Muscle of leg (tissue), 11 donors: ENCODE measurements around the gene MSANTD1. TPM values are rescaled to one million over a fixed set of nuclear protein-coding genes. Genes with fewer than 3 reads are reported as not detected.

ENCODE experiments used
- DNase-seq: peaks from one replicate; pipeline ENCODE4 v3.0.0; 2013
- H3K27ac ChIP-seq: one replicate; pipeline ENCODE4 v1.5.1; 2013; ENCODE audit warnings: mild to moderate bottlenecking, low read length, control low read depth
- H3K27me3 ChIP-seq: one replicate; pipeline ENCODE4 v1.6.1; 2013; ENCODE audit warnings: low read length; ENCODE audit not compliant: control insufficient read depth, insufficient read depth
- H3K36me3 ChIP-seq: one replicate; pipeline ENCODE4 v1.6.1; 2013; ENCODE audit warnings: low read length; ENCODE audit not compliant: control insufficient read depth, insufficient read depth
- H3K4me1 ChIP-seq: one replicate; pipeline ENCODE4 v1.6.1; 2013; ENCODE audit warnings: low read length; ENCODE audit not compliant: control insufficient read depth, insufficient read depth
- H3K4me3 ChIP-seq: one replicate; pipeline ENCODE4 v1.5.1; 2013; ENCODE audit warnings: low read length, control low read depth
- H3K9me3 ChIP-seq: replicated peaks from 2 replicates; pipeline ENCODE4 v1.6.1; 2013; ENCODE audit warnings: low read depth, low read length; ENCODE audit not compliant: control insufficient read depth
- WGBS: methylation state at CpG from one replicate; pipeline ENCODE4 v1.1.5; 2013; ENCODE audit warnings: missing lambda C conversion rate; ENCODE audit not compliant: insufficient coverage; 5-methylcytosine and 5-hydroxymethylcytosine counted together
- polyA plus RNA-seq, 8 donors: library from polyadenylated mRNA; unstranded; fragments of 120-200 nt; gene quantifications; one replicate each; pipeline versions ENCODE4 v1.2.1 to v1.2.3, GENCODE V29; 2013; ENCODE audit warnings: inconsistent platforms in 1 of 8, low replicate concordance in 1 of 8; ENCODE audit not compliant: insufficient read length in 8 of 8, insufficient read depth in 1 of 8
- total RNA-seq: library from RNA; stranded (reverse); fragments of 120-200 nt; gene quantifications from one replicate; pipeline ENCODE4 v1.2.4, GENCODE V29; 2013

MSANTD1 gene
- total and polyA plus RNA-seq, 9 donors = 0.25 to 0.89 (median 0.75) TPM

DNA sequence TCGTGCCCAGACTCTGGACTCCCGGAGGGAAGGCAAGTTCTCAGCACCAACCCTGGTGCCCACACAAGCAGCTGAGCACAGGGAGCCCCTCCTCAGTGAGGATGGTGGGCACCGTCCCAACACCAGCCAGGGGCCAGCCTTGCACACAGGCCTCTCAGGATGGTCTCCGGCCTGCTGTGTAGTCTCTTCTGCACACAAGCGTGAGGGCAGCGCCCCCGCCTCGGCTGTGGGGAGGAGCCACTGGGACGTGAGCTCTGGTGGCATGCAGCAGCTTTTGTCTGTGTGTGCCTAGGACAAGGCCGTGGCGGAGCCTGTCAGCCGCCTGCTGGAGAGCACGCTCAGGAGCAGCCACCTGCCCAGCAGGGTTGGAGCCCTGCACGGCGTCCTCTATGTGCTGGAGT, 16.1 kb upstream of the MSANTD1 start:
- no peak overlapping the region for H3K4me3 ChIP-seq
- 94% methylated on average over 15 of the region's 15 CpGs for whole genome bisulfite sequencing
- DNase-seq = no peak
- H3K9me3 ChIP-seq = no peaks in the 10 kb centered on the region
- H3K36me3 ChIP-seq = peaks cover 90% of the 10 kb centered on the region
- no peak overlapping the region for H3K27ac ChIP-seq
- H3K27me3 ChIP-seq = no peaks in the 10 kb centered on the region
- H3K4me1 ChIP-seq = peaks cover 12% of the 10 kb centered on the region

DNA sequence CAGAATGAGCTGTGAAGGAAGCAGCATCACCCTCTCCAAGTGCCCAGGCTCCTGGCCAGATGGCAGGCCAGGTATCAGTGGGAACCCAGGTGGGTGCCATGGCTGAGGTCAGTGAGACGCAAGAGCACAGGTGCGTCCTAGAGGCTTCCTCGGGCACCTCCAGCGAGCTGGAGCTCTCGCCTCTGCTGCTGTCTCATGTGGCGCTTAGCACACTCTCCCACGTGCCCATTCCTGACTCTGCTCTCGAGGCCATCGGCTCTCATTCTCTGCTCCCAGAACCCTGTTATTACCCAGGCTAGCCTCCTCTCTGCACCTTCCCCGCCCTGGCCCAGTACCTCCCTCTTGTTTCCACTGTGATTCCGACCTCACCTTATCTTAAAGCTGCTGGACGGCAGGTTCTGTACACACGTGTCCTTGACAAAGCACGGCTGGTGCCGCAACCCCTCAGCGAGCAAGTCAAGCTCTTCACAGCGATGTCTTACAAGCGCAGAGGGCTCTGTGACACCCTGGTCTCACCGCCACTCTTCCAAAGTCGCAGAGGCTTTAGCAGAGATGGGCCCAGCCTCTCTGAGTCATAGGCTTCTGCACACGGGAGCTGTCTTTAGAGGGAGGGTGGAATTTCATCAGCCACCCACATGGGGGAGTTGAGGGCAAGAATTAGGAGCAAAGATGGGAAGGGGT, 15.4 kb upstream of the MSANTD1 start:
- no peak overlapping the region for H3K4me3 ChIP-seq
- peaks cover 85% of the 10 kb centered on the region for H3K36me3 ChIP-seq
- H3K9me3 ChIP-seq = no peaks in the 10 kb centered on the region
- 91% methylated on average over 21 of the region's 21 CpGs for WGBS
- no peaks in the 10 kb centered on the region for H3K27me3 ChIP-seq
- H3K4me1 ChIP-seq = peaks cover 12% of the 10 kb centered on the region
- DNase-seq = no peak
- no peak overlapping the region for H3K27ac ChIP-seq

DNA sequence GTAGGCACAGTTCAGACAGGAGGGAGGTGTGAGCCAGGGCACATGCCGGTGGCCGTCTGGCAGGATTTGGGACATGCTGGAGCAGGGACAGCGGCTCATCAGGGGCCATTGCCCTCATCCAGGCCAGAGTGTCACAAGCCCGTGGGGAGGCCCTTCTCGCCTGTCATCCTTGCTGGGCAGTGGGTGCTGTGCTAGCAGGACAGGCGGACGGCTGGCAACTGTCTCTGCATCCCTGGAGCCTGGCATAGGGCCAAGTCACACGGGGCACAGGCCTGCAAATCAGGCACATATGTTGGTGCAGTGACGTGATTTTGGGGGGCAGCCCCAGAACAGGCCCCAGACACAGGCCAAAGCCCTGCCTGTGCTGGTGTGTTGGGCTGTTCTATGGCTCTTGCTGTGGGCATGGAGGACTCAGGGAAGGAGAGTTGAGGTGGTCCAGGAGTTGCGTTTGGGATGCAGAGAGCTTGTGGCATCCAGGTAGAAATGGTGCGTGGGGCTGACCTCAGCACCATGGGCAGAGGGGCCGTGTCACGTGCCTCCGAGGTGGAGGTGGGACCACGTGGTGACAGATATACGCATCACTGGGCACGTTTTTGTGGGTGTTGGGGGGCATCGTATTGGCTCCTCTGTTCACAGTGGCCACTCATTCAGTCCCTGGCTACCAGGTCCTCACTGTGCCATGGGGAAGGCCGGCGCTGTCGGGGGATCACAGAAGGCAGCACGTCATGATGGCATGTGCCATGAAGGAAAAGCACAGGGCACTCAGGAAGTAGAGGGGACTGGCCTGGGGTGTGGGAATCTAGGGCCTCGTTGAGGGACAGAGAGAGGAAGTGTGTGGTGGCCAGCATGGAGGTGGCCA, 14.6 kb upstream of the MSANTD1 start:
- Histone ChIP-seq H3K36me3 (peaks cover 83% of the 10 kb centered on the region), H3K9me3 (no peaks in the 10 kb centered on the region), H3K4me1 (peaks cover 20% of the 10 kb centered on the region), H3K4me3 (no peak overlapping the region), H3K27me3 (no peaks in the 10 kb centered on the region), H3K27ac (no peak overlapping the region)
- no peak for DNase-seq
- WGBS = 81% methylated on average over 23 of the region's 23 CpGs

DNA sequence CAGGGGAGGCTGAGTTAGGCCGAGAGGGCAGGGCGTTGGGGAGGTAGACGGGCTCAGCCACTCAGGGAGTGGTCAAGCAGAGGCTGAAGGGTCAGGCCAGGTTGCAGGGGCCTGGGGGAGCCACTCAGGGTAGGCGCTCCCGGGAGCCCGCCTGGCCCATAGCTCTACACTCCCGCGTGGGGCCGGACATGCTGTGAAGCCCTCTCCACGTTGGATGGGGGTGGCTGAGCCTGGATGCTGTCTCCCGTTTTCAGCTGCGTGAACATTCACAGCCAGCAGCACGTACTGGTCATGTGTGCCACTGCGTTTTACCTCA, 14.0 kb upstream of the MSANTD1 start:
- WGBS = 82% methylated on average over 14 of the region's 14 CpGs
- Histone ChIP-seq H3K4me1 (peaks cover 26% of the 10 kb centered on the region), H3K9me3 (no peaks in the 10 kb centered on the region), H3K4me3 (no peak overlapping the region), H3K27me3 (no peaks in the 10 kb centered on the region), H3K36me3 (peaks cover 83% of the 10 kb centered on the region), H3K27ac (no peak overlapping the region)
- no peak for DNase-seq

GRCh38 chr4:3235581-3235980, 13.4 kb upstream of the MSANTD1 start:
- DNase-seq = no peak
- H3K36me3 ChIP-seq = peaks cover 83% of the 10 kb centered on the region
- 89% methylated on average over 11 of the region's 11 CpGs for WGBS
- H3K27me3 ChIP-seq = no peaks in the 10 kb centered on the region
- H3K4me3 ChIP-seq = no peak overlapping the region
- peaks cover 32% of the 10 kb centered on the region for H3K4me1 ChIP-seq
- no peak overlapping the region for H3K27ac ChIP-seq
- H3K9me3 ChIP-seq = no peaks in the 10 kb centered on the region

DNA sequence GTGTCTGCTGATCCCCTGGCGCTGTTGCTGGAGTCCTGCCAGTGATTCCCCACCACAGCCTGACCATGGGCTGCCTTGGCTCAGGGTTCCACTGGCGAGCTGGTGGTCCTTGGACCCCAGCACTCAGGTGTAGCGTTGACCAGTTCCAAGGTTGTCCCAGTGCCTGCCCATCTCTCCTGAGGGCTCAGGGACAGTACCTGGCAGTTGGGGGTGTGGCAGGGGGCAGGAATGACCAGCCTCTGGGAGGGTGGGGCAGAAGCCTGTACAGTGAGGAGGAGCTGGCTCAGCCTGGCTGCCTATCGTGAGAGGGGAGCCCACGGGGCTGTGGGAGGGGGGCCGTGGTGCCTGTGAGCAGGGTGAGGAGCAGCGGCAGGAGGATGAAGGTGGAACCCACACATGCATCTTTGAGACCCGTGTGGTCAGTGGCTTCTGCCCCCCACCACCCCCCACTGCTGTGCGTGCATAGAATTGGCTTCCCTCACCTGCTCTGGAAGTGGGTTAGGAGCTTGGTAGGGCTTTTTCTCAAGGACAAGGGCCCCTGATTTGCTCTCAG, 12.6 kb upstream of the MSANTD1 start:
- DNase-seq = no peak
- Histone ChIP-seq H3K9me3 (no peaks in the 10 kb centered on the region), H3K36me3 (peaks cover 82% of the 10 kb centered on the region), H3K27ac (no peak overlapping the region), H3K27me3 (no peaks in the 10 kb centered on the region), H3K4me3 (no peak overlapping the region), H3K4me1 (peaks cover 40% of the 10 kb centered on the region)
- WGBS = 79% methylated on average over 6 of the region's 9 CpGs

DNA sequence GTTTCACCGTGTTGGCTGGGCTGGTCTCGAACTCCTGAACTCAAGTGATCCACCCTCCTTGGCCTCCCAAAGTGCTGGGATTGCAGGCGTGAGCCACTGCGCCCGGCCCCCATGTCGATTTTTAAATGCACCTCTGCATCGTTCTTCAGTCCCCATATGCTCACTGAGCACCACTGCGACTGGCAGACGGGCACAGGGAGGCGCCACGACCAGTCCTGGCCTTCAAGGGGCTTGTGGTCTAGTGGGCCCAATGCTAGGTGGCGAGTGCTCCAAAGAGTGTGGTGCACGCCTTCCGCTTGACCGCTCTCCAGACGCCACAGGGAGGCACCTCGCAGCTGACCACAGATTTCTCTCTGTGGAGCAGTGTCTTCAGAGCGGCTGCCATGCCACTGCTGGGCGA, 11.7 kb upstream of the MSANTD1 start:
- no peak overlapping the region for H3K4me3 ChIP-seq
- peaks cover 44% of the 10 kb centered on the region for H3K4me1 ChIP-seq
- no peak overlapping the region for H3K27ac ChIP-seq
- DNase-seq = no peak
- H3K27me3 ChIP-seq = no peaks in the 10 kb centered on the region
- WGBS = 91% methylated on average over 17 of the region's 19 CpGs
- H3K36me3 ChIP-seq = peaks cover 73% of the 10 kb centered on the region
- H3K9me3 ChIP-seq = no peaks in the 10 kb centered on the region

DNA sequence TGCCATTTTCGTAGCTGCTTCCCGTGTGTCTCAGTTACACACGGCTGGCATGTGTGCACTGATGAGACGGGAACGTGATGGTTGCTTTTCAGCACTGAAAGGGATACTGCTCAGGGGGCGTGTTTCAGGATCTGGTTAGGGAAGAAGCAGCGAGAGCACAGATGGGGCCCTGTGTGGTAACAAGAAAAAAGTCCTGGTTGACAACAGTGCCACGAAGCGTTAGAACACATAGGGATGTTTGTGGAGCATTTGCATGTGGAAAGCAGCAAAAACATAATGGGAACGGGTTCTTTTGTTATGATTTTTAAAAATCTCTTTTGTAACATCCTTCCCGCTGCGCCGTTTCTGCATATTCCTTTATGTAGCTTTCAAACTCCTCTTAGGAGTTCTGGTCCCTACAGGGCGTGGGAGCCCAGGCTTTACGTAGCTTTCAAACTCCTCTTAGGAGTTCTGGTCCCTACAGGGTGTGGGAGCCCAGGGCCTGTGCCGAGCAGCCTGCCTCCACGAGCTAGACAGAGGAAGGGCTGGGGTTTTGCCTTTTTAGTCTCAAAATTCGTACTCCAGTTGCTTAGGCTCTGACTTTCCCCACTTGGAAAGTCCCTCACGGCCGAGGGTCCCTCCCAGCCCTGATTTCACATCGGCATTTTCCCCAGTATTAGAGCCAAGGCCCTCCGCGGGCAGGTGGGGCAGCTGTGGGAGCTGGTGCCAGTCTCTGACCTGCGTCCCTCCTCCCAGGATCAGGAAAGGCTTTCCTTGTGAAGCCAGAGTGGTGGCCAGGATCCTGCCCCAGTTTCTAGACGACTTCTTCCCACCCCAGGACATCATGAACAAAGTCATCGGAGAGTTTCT, 11.0 kb upstream of the MSANTD1 start:
- DNase-seq = no peak
- whole genome bisulfite sequencing = 64% methylated on average over 19 of the region's 26 CpGs
- peaks cover 67% of the 10 kb centered on the region for H3K36me3 ChIP-seq

GRCh38 chr4:3238721-3239120, 10.2 kb upstream of the MSANTD1 start:
- no peak for DNase-seq
- H3K4me3 ChIP-seq = no peak overlapping the region
- H3K27ac ChIP-seq = no peak overlapping the region
- H3K4me1 ChIP-seq = peaks cover 56% of the 10 kb centered on the region
- no peaks in the 10 kb centered on the region for H3K27me3 ChIP-seq
- 40% methylated on average over 16 of the region's 18 CpGs for WGBS
- H3K36me3 ChIP-seq = peaks cover 59% of the 10 kb centered on the region
- H3K9me3 ChIP-seq = no peaks in the 10 kb centered on the region

More for the DNA sequence above, 11.0 kb upstream of the MSANTD1 start:
- H3K4me1 ChIP-seq = peaks cover 51% of the 10 kb centered on the region
- H3K4me3 ChIP-seq = no peak overlapping the region
- no peak overlapping the region for H3K27ac ChIP-seq
- H3K27me3 ChIP-seq = no peaks in the 10 kb centered on the region
- H3K9me3 ChIP-seq = no peaks in the 10 kb centered on the region

DNA sequence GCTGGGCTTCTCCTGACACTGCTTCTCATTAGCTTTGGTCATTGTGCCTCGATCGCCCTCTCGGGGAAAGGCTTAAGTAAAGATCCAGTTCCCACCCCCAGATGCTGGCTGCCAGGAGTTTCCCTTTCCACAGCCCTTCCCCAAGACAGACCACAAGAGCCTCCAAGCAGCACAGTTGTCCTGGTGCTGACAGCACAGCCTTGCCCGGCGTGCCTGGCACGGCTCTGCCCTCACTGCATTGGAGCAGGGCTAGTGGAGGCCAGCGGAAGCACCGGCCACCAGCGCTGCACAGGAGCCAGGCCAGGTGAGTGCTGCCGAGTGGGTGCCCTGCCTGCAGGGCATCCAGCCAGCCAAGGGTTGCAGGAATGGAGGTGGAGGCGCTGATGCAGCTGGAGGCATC, 9.7 kb upstream of the MSANTD1 start:
- Histone ChIP-seq H3K4me3 (no peak overlapping the region), H3K9me3 (no peaks in the 10 kb centered on the region), H3K27ac (no peak overlapping the region), H3K4me1 (peaks cover 56% of the 10 kb centered on the region), H3K36me3 (peaks cover 54% of the 10 kb centered on the region), H3K27me3 (no peaks in the 10 kb centered on the region)
- 41% methylated on average over 11 of the region's 11 CpGs for WGBS
- peak; percentile 77 for DNase-seq
